Measurements from ENCODE around the gene TTC33. TPM values are rescaled to one million over a fixed set of nuclear protein-coding genes. Genes with fewer than 3 reads are reported as not detected.

The TTC33 gene
- total RNA-seq, 1 donor from 2014 or later = 16.5 TPM

DNA sequence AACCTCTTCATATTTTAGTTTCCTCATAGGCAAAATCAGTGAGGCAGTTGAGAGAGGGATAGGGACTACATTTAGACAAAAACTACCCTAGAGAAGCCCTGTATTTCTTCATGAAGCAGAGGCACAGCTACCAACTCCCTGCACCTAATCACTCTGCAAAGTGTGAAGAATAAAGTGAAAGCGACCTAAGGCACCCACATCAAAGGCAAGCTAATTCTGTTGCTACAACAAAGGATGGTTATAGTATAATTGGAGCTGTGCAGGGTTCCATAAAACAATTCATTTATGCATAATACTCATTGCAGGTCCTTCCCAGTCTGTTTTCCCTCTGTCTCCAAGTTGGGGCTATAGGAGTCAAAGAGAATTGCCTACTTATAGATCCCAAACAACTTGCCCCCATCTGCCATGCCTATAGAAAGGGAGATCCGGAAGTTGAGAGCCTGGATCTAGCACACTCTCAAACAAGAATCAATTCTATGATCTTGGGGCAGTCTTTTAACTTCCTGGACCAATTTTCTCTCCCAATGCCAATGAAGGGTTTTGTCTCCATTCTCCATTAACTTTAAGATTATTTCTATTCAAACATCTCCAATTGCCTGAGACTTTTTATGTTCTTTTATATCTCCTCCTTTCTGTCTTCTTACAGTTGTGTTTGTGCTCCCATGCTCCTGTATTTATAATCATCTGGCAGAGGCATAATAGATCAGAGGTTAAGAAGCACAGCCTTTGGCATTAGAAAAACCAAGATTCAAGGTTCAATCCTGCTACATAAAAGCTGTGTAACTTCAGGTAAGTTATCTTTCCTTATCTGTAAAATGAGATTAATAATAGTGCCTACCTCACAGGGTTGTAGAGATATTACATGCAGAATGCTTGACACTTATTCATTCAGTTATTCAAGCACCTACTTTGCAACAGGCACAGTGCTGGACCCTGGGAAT is 132.0 kb downstream of the TTC33 start:
- intact Hi-C loops (cut with micrococcal nuclease) = loop anchor here (1.0 to 2.0 kb wide), 3 partner anchors 31 to 213 kb away; partner anchors contain the start of gene PTGER4

- intact Hi-C loops (cut with micrococcal nuclease) = loop anchor here (1.0 to 2.0 kb wide), 3 partner anchors 32 to 212 kb away; partner anchors contain the start of gene PTGER4
Observed at GRCh38 chr5:40622463-40623252, 133.1 kb downstream of the TTC33 start.

- intact Hi-C loops (cut with micrococcal nuclease) = no loop called here
Observed at GRCh38 chr5:40619421-40619820, 136.3 kb downstream of the TTC33 start.

GRCh38 chr5:40618926-40619325 is 136.8 kb downstream of the TTC33 start:
- intact Hi-C loops (cut with micrococcal nuclease) = no loop called here

- intact Hi-C loops (cut with micrococcal nuclease) = no loop called here
Observed at GRCh38 chr5:40616781-40617180, 139.0 kb downstream of the TTC33 start.

DNA sequence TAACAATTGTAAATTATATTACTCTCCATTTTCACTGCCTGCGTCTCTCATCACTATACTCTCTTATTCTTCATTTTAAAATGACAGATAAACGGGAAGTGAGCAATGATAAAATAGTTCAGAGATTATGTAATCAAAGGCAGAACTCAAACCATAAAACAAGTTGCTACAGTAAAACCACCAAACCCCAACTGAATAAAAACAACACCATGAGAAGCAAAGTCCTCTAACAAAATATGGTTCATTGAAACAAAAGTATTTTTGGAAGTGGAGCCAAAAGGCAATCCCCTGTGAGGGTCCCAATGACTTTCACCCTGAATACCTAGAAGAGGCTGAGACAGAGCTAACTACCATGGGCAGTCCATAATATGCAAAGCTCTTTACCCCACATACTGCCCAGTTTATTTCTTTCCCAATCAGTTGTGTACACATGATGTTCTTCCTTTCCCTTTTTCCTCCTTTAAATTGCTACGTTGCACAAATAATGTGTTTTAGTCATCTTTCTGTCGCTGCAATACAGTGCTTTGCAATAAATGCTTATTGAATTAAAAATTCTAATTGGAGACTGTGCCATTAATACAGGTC is 140.1 kb downstream of the TTC33 start:
- intact Hi-C loops (cut with micrococcal nuclease) = loop anchor here (2.0 kb wide), 1 partner anchor 29 kb away; no protein-coding TSS in a partner anchor

DNA sequence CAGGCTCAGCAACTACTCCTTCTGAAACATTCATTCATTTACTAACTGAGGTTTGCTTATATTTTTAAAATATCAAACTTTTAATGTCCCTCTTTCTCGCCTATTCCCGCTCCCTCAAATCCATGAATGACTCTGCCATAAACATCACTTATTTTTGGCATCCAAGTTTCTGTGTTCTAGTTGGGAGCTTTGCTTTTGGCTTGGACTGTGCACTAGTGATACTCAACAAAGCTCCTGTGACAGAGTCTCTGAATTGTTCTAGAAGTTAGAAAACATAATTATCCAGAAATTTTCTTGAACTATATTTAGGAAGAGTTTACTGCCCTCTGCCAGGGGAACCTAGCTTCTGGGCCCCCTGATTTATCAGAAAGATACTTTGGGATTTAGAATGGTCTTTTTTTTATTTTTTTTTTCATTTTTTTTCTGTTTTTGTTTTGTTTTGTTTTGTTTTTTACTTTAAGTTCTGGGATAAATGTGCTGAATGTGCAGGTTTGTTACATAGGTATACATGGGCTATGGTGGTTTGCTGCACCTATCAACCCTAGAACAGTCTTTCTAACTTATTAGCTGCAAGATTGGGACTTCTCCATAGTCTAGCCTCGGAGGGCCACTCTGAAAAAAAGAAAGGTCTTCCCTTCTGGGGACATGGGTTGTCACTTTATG is 140.7 kb downstream of the TTC33 start:
- intact Hi-C loops (cut with micrococcal nuclease) = loop anchor here (2.0 kb wide), 1 partner anchor 28 kb away; no protein-coding TSS in a partner anchor

GRCh38 chr5:40614466-40614865 is 141.3 kb downstream of the TTC33 start:
- intact Hi-C loops (cut with micrococcal nuclease) = loop anchor here (2.0 kb wide), 1 partner anchor 28 kb away; no protein-coding TSS in a partner anchor

DNA sequence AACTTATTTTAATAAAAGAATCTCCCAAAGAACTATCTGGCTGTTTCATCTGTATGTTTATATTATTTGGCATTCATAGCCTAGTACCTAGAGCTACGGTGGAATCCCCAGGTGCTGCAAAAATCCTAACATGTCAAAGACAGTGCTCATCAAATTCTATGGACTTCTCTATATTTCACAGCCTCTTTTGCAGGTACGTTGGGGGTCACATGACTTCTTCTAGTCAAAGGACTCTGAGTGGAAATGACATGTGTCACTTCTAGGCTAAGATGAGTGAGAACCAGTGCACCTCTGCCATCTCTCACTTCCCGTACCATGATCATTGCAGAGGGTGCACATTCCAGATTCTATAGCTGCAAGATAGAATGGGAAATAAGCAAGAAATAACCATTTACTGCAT is 148.6 kb downstream of the TTC33 start:
- intact Hi-C loops (cut with micrococcal nuclease) = no loop called here

- intact Hi-C loops (cut with micrococcal nuclease) = no loop called here
Observed at GRCh38 chr5:40606077-40606765, 149.5 kb downstream of the TTC33 start.

DNA sequence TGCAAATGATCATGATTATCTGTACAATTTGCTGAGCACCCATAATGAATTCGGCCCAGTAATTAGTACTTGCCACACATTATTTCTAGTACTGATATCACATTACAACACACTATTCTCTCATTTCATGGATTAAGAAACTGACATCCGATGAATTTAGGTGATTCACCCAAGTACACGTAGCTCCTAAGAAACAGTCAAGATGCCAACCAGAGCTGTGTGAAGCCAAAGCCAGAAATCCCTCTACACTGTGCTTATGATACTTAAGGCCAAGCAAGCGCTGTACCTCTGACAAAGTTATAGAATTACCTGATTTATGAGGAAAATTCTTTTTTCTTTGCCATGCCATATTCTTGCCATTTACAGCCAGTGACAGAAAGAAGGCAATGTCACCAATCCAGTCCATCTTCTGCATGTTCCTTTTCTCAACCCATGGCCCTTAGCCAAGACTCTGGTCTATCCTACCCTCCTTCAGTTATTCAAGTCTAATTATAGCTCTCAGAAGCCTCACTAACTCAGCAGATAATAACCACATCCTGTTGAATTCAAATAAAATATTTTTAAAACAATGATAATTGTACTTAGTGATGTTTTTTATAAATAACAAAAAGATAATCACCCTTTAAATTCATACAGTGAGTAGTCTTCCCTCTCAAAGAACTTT is 150.3 kb downstream of the TTC33 start:
- intact Hi-C loops (cut with micrococcal nuclease) = no loop called here

DNA sequence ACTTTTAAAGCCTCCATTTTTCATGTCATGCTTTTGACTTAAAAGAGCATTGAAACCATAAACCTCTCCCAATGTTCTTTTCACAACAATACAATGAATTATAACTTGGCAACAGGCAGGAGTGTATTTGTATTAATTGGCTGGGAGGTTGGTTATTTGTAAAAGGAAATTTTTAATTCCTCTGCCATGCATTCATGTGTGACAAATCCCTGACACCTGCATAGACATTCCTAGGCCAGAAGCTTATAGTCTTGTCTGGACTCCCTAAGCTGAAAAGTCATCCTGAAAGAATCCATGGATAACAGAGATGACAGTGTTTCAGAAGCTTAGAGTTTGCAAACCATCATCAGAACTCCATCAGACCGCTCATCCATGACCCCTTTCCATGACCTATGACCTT is 152.4 kb downstream of the TTC33 start:
- intact Hi-C loops (cut with micrococcal nuclease) = no loop called here

- intact Hi-C loops (cut with micrococcal nuclease) = no loop called here
Observed at GRCh38 chr5:40601198-40601868, 154.4 kb downstream of the TTC33 start.

DNA sequence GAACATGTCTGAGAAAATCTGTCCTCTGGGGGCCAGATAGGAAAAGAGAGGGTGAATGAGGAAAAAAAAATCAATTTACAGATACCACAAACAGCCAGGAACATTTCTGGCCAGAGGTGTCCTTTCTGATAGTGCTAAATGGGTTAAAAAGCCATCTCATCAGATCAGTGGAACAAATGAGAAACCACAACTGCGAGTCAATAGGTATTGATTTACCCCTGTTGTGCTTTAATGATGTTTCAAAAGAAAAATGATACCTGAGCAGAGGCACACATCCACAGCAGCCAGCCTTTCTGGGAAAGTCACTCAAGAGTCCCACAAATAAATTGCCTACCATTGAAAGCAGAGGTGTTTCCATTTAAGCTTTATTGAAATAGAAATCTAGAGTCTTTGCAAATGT is 155.4 kb downstream of the TTC33 start:
- intact Hi-C loops (cut with micrococcal nuclease) = no loop called here

DNA sequence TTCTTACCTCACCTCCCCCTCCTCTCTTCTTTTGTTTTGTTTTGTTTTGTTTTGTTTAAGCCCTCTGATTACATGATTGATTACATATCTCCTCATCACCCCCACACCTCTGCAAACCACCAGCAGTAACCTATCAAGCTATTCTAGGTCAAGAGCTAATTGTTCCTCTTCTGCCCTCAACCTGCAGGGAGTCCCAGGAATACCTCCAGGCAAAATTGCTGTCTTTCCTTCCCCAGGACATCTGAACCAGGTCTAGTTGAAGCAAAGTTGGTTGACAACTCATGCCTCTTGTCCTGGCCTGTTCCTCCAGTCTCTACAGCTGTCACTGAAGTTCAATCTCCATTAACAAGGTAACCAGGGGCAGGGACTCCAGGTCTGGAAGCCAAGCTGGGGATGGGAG is 156.1 kb downstream of the TTC33 start:
- intact Hi-C loops (cut with micrococcal nuclease) = no loop called here

- intact Hi-C loops (cut with micrococcal nuclease) = loop anchor here (5.0 kb wide), 1 partner anchor 157 kb away; no protein-coding TSS in a partner anchor
Observed at GRCh38 chr5:40594811-40595210, 160.9 kb downstream of the TTC33 start.

DNA sequence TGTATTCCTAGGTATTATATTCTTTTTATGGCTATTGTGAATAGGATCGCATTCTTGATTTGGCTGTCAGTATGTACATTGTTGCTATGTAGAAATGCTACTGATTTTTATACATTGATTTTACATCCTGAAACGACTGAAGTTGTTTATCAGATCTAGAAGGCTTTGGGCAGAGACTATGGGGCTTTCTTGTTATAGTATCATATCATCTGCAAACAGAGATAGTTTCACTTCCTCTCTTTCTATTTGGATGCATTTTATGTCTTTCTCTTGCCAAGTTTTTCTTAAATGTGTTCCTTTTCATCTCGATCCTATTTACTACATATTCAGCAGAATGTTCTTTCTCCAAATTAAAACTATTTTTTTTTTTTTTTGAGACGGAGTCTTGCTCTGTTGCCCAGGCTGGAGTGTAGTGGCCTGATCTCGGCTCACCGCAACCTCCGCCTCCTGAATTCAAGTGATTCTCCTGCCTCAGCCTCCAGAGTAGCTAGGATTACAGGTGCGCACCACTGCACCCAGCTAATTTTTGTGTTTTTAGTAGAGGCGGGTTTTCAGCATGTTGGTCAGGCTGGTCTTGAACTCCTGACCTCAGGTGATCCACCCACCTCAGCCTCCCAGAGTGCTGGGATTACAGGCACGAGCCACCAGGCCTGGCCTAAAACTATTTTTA is 163.9 kb downstream of the TTC33 start:
- intact Hi-C loops (cut with micrococcal nuclease) = loop anchor here (5.0 kb wide), 1 partner anchor 160 kb away; no protein-coding TSS in a partner anchor

- intact Hi-C loops (cut with micrococcal nuclease) = loop anchor here (2.0 kb wide), 1 partner anchor 27 kb away; no protein-coding TSS in a partner anchor
Observed at GRCh38 chr5:40587376-40587775, 168.4 kb downstream of the TTC33 start.

Data from T-helper 1 cell treated with Interleukin-12 subunit alpha and Interleukin-12 subunit beta and Interleukin-4 antibody, amounts not matched to agents 30 ng/mL and 1 ng/mL, for 36 hours (primary cell).